GM19467 (cell line): Measurements from ENCODE around the gene FAM20A.
"Not testable (repeated sequence)": the region's sequence is repeated elsewhere in the genome, so short reads cannot be mapped to it uniquely, and the experiment has no call there.

Source experiments
- ATAC-seq: cut with Tn5 transposase; IDR thresholded peaks from one replicate; pipeline ENCODE4 v1.9.1; 2021; ENCODE audit warnings: mild to moderate bottlenecking, moderate library complexity; ENCODE audit not compliant: unreplicated experiment

Gene FAM20A

DNA sequence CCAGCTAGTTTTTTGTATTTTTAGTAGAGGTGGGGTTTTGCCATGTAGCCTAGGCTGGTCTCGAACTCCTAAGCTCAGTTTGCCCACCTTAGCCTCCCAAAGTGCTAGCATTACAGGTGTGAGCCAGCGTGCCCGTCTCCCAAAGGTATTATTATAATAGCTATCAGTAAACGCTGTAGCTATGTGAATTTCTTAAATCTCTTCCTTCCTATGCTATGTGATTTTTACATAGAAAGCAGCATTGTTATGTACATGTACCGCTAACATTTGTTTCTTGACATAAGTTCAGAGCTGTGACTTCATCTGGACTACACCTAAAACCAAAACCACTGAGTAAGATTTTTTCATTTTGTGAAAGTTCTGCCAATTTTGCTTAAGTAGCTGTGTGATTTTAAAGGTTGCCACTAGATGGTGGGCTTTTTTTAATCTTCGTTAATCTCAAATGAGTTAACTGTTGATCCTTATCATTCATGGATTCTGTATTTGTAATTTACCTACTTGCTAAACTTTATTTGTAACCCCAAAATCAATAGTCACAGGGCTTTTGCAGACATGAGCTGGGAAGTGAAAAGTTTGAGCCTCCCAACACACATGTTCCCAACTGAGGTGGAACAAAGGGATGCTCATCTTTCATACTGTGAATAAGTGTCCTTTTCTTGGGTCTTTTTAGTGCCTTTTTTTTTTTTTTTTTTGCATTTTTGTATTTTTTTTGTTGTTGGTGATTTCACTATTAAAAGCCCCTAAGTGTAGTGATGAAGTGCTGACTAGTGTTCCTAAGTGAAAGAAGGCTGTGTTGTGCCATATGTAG is 67.1 kb downstream of the FAM20A start:
- no peak for ATAC-seq

DNA sequence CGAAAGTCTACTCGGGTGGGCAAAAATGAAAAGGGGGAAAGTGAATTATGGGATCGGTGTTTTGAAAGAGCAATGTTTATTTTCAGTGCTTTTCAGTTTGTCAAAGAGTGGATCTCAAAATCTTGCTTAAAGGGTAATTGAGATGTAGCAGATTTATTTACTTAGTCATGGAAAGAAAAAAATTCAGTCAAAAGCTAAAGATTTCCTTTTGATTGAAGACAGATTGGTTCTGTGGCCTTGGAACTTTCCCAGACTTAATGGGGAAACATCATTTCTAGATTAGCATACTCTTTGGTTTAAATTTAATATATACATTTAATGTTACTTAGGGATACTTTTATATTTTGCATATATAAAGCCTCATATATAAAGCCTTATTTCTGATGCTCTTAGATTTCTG is 68.3 kb downstream of the FAM20A start:
- ATAC-seq, result no peak

DNA sequence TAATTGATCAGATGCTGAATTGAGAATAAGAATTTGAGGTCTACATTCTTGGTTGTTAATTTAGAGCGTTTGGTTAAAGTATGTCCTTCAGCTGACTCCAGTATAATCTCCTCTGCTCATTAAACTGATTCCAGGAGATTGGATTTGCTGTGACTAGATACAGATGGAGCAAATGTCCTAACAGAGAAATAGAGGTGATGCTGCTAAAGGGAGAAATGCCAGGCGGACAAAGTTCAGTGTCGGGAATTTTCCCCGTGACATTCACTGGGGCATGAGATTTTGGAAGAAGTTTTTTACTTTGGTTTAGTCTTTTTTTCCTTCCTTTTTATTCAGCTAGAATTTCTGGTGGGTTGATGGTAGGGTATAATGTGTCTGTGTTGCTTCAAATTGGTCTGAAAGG is 69.9 kb downstream of the FAM20A start:
- ATAC-seq, result no peak

DNA sequence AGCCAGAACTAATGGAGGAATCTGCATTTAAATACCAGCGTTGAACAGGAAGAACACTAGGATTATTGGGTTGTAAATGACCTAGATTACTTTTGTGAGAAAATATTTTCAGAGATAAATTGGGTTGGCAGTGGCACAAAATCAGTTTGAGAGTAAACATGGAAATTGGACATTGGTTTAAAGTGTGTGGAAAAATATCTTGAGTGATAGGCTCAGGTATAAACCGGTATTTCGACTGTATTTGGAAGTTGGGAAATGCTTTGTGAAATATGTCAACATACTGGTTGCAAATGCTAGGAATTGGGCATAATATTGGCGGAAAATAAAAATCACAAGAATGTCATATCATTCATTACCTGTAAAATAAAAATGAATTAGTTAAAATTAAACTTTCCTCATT is 73.9 kb downstream of the FAM20A start:
- ATAC-seq, result no peak

DNA sequence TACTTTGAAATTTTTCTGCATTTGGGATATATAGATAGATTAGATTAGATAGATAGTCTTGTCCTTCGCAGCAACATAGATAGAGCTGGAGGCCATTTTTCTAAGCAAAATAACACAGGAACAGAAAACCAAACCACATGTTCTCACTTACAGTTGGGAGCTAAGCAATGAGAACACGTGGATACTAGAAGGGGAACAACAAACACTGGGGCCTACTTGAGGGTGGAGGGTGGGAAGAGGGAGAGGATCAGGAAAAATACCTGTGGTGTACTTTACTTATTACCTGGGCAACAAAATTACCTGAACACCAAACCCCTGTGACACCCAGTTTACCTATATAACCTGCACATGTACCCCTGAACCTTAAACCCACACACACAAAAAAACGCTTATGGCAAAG is 74.6 kb downstream of the FAM20A start:
- no peak for ATAC-seq

DNA sequence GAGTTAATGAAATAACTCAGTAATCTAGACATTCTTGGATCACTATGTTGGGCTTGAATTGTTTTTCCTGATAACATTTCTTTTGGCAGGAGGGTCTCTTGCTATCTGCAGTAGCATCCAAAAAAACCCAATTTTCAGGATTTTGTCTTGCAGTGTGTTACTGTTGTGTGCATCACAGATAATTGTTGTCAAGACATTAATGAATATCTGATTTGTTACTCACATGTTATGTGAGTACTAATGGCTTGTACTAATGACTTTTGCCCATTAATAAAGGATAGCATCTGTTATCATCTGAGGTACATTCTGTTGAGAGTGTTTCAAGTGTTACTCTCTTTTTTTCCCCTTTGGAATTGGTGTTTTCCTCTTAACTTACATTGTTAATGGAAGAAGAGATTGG is 78.9 kb downstream of the FAM20A start:
- ATAC-seq, result no peak

DNA sequence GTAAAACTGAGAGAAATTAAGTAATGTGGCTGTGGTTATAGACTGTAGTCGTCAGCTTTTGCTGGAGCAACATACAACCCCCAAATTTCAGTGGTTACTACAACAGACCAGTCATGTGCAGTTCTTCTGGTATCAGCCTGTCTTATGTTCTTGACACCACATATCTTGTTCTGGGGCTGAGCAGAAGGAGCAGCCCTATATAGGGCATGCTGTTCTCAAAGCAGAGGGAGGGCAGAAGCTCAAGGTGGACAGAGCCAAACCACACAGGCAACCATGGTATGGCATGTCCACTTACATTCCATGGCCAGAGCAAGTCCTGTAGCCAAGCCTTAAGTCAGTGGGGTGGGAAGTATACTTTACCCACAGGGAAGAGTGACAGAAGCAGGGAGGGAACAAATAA is 81.3 kb downstream of the FAM20A start:
- ATAC-seq, result no peak

DNA sequence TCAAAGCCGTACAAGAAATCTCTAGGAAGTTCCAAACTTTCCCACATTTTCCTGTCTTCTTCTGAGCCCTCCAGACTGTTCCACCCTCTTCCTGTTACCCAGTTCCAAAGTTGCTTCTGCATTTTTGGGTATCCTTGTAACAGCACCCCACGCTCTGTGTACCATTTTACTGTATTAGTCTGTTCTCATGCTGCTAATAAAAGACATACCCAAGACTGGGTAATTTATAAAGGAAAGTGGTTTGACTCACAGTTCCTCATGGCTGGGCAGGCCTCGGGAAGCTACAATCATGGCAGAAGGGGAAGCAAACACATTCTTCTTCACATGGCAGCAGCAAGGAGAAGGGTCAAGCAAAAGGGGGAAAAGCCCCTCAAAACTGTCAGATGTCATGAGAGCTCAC is 82.1 kb downstream of the FAM20A start:
- not testable (repeated sequence) for ATAC-seq

DNA sequence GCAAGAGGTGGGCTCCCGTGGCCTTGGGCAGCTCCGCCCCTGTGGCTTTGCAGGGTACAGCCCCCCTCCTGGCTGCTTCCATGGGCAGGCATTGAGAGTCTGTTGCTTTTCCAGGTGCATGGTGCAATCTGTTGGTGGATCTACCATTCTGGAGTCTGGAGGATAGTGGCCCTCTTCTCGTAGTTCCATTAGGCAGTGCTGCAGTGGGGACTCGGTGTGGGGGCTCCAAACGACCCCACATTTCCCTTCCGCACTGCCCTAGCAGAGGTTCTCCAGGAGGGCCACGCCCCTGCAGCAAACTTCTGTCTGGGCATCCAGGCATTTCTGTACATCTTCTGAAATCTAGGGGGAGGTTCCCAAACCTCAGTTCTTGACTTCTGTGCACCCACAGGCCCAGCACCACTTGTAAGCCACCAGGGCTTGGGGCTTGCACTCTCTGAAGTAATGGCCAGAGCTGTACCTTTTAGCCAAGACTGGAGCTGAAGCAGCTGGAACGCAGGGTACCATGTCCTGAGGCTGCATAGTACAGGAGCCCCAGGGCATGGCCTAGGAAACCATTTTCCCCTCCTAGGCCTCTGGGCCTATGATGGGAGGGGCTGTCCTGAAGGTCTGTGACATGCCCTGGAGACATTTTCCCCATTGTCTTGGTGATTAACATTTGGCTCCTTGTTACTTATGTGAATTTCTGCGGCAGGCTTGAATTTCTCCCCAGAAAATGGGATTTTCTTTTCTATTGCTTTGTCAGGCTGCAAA is 82.9 kb downstream of the FAM20A start:
- ATAC-seq, result no peak

DNA sequence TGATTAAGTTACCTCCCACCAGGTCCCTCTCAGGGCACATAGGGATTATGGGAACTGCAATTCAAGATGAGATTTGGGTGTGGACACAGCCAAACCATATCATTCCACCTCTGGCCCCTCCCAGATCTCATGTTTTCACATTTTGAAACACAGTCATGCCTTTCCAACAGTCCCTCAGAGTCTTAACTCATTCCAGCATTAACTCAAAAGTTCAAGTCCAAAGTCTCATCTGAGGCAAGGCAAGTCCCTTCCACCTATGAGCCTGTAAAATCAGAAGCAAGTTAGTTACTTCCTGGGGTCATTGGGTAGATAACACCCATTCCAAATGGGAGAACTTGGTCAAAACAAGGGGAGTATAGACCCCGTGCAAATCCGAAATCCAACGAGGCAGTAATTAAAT is 83.6 kb downstream of the FAM20A start:
- ATAC-seq, result not testable (repeated sequence)

DNA sequence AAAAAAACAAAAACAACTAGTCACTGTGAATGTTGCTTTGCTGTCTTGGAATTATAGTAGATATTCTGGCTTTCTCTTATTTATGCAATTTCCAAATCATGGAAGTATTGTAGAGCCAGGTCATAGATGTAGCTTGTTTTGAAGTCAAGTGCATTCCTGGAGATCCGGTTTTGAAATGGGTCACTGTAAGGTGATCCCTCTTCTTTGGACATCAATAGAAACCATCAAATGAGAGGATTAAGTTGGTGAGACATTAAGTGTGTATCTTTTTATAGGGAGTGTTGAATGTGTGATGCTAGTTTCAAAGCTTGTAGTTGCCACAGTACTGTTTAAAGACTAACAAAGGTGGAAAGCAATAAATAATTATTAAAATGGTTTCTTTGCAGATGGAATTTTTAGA is 84.4 kb downstream of the FAM20A start:
- ATAC-seq, result no peak

DNA sequence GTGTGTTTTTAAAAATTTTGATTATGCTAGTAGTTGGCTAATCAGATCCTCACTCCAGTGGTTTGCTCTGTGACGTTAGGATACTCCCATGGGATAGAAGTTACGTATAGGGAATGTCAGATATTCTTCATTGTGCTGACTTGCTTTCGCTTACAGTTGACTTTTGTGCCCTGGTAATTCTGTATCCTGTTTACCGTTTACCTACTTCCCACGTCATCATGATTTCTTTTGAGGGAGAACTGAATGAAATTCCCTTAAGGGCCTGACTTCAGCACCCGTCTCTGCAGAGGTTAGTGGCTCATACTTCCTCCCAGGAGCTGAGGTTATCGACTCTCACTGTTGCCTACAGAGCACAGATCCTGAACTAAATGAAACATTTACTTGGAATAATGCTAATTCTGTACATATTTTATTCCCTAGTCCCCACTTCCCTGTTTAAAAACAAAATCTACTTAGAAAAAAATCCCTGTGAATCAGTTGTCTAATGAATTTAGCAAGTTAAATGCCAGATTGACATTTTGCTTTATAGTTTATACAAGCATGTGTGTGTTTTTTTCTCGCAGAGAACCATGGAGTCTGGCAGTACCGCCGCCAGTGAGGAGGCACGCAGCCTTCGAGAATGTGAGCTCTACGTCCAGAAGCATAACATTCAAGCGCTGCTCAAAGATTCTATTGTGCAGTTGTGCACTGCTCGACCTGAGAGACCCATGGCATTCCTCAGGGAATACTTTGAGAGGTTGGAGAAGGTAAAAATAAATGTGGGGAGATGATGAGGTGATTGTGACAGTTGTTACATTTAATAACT is 86.1 kb downstream of the FAM20A start:
- no peak for ATAC-seq

DNA sequence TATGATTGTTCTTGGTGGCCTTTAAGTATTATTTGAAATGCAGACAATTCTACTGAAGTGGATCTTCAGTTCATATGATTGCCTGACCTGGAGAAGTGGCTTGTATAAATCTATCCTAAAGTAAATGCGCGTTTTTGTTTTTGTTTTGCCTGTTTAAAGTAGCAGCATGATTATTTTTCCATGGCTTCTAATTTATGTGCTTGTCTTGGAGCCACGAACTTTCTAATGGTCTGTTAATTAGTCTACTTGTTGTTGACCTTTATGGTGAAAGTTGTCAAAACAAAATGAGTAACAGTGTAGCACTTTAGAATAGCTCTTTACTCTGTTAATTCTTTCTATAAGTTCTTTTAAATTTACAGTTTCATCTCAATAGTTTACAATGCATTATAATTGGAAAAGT is 87.2 kb downstream of the FAM20A start:
- no peak for ATAC-seq

DNA sequence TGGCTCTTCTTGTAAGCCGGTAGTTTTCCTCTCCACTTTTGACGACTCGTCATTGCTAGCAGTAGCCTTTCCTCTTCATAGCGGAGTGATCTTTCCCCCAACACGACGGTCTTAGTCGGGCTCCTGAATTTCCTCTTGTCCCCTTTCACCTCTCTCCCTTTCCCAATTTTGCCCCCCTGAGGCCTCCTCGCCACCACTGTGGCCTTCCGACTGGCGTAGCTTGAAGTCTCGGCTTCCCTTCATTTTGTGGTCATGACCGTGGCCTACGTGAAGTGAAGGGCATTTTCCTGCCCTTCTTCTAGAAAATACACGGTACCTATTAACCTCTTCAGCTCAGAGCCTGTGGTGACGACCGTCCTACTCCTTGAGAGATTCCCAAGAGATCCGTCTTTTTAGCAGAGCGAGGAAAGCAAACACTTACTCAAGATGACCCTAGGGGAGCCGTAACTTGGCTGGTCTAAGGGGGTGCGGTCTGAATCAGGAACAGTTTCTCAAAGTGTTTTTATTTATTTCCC is 88.2 kb downstream of the FAM20A start:
- no peak for ATAC-seq

DNA sequence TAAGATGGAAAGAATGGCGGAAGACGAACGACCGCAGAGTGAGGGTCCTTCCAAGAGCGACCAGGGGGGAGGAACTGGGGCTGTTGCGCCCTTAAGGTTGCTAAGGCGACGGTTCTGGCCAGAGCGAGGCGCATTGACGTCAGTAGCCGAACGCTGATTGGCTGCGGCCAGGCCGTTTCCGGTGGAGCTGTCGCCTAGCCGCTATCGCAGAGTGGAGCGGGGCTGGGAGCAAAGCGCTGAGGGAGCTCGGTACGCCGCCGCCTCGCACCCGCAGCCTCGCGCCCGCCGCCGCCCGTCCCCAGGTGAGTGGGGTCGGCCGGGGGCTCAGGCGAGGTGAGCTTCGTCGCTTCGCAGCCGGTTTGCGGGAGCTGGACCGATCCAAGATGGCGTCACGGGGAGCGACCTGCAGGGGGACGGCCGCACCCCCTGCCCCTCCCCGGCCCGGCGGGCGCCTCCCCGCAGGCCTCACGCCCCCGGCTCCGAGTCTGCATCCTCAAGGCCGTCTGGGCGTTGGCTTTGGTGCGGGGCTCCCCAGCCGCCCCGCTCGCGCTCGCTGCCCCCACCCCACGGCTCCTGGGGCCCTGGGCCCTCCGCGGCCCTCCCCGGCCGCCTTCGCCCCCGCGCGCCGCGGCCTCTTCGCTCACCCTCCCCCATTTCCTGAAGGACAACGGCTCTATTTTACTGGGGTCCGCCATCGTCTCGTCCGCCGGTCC is 88.8 kb downstream of the FAM20A start, which contains the start of gene PRKAR1A:
Gene PRKAR1A, plus strand, starts transcription at position 184 of the 713 bp plus-strand sequence. CDS start 2,970 bp downstream, outside the sequence.
- peak; percentile 85 for ATAC-seq

DNA sequence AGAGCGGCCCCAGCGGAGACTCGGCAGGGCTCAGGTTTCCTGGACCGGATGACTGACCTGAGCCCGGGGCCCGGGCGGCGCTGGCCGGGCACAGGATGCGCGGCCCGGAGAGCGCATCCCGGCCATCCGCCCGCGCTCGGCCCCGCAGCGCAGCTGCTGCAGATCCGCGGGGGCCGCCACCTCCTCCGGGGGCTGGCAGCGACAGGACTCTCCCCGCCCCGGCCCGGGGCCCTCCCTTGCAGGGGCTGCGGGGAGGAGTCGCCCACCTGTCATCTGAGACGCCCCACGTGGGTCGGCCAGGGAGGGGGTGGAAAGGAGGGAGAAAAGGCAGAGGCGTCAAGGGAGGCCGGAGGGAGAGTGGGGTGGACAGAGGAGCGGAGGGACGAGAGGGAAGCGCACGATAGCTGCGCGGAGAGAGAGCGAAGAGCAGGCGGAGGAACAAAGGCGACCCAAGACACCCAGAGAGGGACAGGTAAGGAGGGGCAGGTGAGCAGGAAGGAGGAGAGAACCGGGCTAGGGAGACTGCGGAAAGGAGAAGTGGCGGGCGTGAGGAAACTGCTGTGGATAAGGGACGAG is 89.4 kb downstream of the FAM20A start:
- peak; percentile 48 for ATAC-seq

DNA sequence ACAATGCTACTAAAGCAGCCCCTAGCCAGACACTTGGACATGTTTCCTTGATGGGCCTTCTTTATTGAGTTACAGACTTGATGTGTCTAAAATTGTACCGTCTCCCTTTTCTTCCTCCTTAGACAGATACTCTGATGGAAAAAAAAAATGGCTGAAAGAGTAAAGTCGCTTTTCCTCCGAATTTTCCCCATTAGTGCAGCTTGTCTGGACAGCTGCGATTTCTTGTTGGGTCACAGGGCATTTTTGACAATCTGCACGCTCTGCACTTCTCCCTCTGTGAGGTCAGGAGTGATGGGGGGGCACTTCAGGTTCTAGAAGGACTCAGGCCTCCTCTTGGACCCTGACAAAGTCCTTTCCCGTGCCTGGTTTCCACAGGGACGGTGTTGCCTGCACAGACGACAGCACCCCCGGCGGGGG is 89.9 kb downstream of the FAM20A start:
- ATAC-seq, result no peak

DNA sequence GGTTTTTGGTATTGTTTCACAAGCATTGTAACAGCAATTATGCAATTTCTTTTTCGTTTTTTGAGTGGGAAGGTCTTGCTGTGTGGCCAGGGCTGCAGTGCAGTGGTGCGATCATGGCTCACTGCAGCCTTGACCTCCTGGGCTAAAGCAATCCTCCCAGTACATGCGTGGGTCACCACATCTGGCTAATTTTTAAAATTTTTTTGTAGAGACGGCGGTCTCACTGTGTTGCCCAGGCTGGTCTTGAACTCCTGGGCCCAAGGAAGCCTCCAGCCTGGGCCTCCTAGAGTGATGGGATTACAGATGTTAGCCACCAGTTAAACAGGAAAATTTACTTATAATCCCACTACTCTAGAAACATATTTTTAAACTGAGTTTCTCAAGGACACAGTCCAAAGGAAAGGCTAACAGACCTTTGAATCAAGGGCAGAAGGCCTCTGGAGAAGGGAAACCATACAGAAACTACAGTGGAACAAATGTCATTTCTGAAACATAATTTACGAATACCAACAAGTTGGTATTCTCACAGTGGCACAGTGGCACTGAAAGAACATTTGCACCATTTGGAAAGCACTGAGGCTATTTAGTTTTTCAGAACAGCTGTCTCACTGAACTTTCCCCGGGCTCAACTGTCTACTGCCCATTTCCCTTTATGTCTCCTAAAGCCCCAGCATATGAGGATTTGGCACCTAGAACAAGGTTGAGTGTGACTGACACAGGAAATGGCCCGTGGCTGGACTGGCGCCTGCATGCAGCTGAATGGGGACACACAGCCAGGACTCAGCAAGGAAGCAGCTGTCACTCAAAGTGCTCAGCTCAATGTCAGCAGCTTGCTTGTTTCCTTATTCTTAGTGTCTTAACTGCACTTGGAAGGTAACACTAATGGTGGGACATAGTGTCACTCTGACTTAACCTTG is 91.8 kb downstream of the FAM20A start:
- ATAC-seq, result no peak

DNA sequence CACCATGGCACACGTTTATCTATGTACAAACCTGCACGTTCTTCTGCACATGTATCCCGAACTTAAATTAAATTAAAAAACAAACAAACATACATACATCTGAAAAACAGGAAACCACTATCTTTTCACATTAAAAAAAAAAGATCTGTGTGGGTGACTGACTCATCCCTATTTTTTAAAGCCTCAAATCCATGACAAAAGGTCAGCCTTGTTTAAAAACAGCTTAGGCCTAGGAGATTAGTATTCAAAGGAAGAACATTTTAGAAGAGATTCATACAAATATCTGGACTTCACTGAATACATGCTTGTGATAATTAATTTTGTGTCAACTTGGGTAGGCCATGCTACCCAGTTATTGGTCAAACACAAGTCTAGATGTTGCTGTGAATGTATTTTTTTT is 93.6 kb downstream of the FAM20A start:
- no peak for ATAC-seq
